Stimulated activated effector memory CD8-positive, alpha-beta T cell treated with anti-CD3 and anti-CD28 coated beads, Interleukin-12 subunit alpha, Interleukin-12 subunit beta, amount 100 ng/mL, for 72 hours (primary cell): ENCODE data around the gene PSMB3.

ENCODE experiments used
- ATAC-seq: fragments of 150-1000 bp; cut with Tn5 transposase; 2 replicates; pipeline ENCODE4 v1.10.0; 2021
- DNase-seq, 2 donors: peaks; one replicate each; pipeline ENCODE4 v3.0.0; 2021 to 2022; ENCODE audit warnings: low spot score in 2 of 2
- H3K27ac Mint-ChIP-seq: one replicate; pipeline ENCODE4 v1.8.0; 2022; ENCODE audit warnings: mild to moderate bottlenecking, mixed read lengths
- H3K36me3 Mint-ChIP-seq: one replicate; pipeline ENCODE4 v1.8.0; 2022; ENCODE audit warnings: mild to moderate bottlenecking, mixed read lengths
- H3K4me1 Mint-ChIP-seq: one replicate; pipeline ENCODE4 v1.8.0; 2022; ENCODE audit warnings: mixed read lengths
- H3K4me3 Mint-ChIP-seq: one replicate; pipeline ENCODE4 v1.8.0; 2022; ENCODE audit warnings: mild to moderate bottlenecking, mixed read lengths
- H3K9me3 Mint-ChIP-seq: one replicate; pipeline ENCODE4 v1.8.0; 2022; ENCODE audit warnings: mixed read lengths

Gene PSMB3

GRCh38 chr17:38752308-38753070 is at the start of gene PSMB3:
Gene PSMB3 (plus strand): TSS chr17:38752741. CDS start chr17:38752827, 86 bp downstream.
- Mint-ChIP-seq H3K4me3 (peak within 1 kb of the TSS; percentile 85), H3K27ac (peak within 1 kb of the TSS; percentile 96), H3K36me3 (peaks cover 68% of the 10 kb centered on the region), H3K4me1 (peaks cover 59% of the 10 kb centered on the region), H3K9me3 (no peaks in the 10 kb centered on the region)
- ATAC-seq = peak; percentile 95
- DNase-seq = peak; percentile 79 to 97

- Mint-ChIP-seq H3K9me3 (no peaks in the 10 kb centered on the region), H3K36me3 (peaks cover 72% of the 10 kb centered on the region), H3K4me3 (peak overlapping the region; percentile 99), H3K4me1 (peaks cover 47% of the 10 kb centered on the region), H3K27ac (peak overlapping the region; percentile 100)
- ATAC-seq = no peak
- peak in 1 of 2 donors; percentile 17 for DNase-seq
Observed at GRCh38 chr17:38702916-38703741, 49.4 kb upstream of the PSMB3 start.

GRCh38 chr17:38703742-38704605 is 48.6 kb upstream of the PSMB3 start:
- Mint-ChIP-seq H3K36me3 (peaks cover 80% of the 10 kb centered on the region), H3K9me3 (no peaks in the 10 kb centered on the region), H3K27ac (peak overlapping the region; percentile 100), H3K4me1 (peaks cover 53% of the 10 kb centered on the region), H3K4me3 (peak overlapping the region; percentile 99)
- ATAC-seq (peak; percentile 6), DNase-seq (peak; percentile 55 to 87)

GRCh38 chr17:38704606-38705522 is 47.7 kb upstream of the PSMB3 start, which contains the start of gene MLLT6:
Gene MLLT6 (plus strand): TSS chr17:38705273. CDS start chr17:38705633, 360 bp downstream.
- DNase-seq (peak; percentile 52 to 76), ATAC-seq (peak; percentile 3)
- peak within 1 kb of the TSS; percentile 100 for H3K27ac Mint-ChIP-seq
- H3K4me1 Mint-ChIP-seq = peaks cover 53% of the 10 kb centered on the region
- H3K4me3 Mint-ChIP-seq = peak within 1 kb of the TSS; percentile 99
- H3K36me3 Mint-ChIP-seq = peaks cover 89% of the 10 kb centered on the region
- no peaks in the 10 kb centered on the region for H3K9me3 Mint-ChIP-seq

GRCh38 chr17:38705523-38705802 is 47.1 kb upstream of the PSMB3 start:
- Mint-ChIP-seq H3K4me3 (peak overlapping the region; percentile 99), H3K4me1 (peaks cover 53% of the 10 kb centered on the region), H3K36me3 (peaks cover 93% of the 10 kb centered on the region), H3K9me3 (no peaks in the 10 kb centered on the region), H3K27ac (peak overlapping the region; percentile 100)
- no peak for ATAC-seq
- peak in 1 of 2 donors; percentile 32 for DNase-seq

- Mint-ChIP-seq H3K4me1 (peaks cover 55% of the 10 kb centered on the region), H3K27ac (peak overlapping the region; percentile 100), H3K9me3 (no peaks in the 10 kb centered on the region), H3K4me3 (peak overlapping the region; percentile 99), H3K36me3 (peaks cover 93% of the 10 kb centered on the region)
- DNase-seq (peak in 1 of 2 donors; percentile 71), ATAC-seq (no peak)
Observed at GRCh38 chr17:38705803-38706504, 46.6 kb upstream of the PSMB3 start.

GRCh38 chr17:38706505-38707216 is 45.9 kb upstream of the PSMB3 start:
- no peak for ATAC-seq
- no peaks in the 10 kb centered on the region for H3K9me3 Mint-ChIP-seq
- peaks cover 55% of the 10 kb centered on the region for H3K4me1 Mint-ChIP-seq
- H3K27ac Mint-ChIP-seq = peak overlapping the region; percentile 100
- peak overlapping the region; percentile 99 for H3K4me3 Mint-ChIP-seq
- peaks cover 93% of the 10 kb centered on the region for H3K36me3 Mint-ChIP-seq
- DNase-seq = peak in 1 of 2 donors; percentile 62

GRCh38 chr17:38707678-38708351 is 44.7 kb upstream of the PSMB3 start:
- Mint-ChIP-seq H3K4me3 (peak overlapping the region; percentile 99), H3K4me1 (peaks cover 64% of the 10 kb centered on the region), H3K27ac (peak overlapping the region; percentile 100), H3K9me3 (no peaks in the 10 kb centered on the region), H3K36me3 (peaks cover 93% of the 10 kb centered on the region)
- no peak for ATAC-seq
- no peak for DNase-seq

- Mint-ChIP-seq H3K4me3 (peak overlapping the region; percentile 39), H3K27ac (peak overlapping the region; percentile 100), H3K9me3 (no peaks in the 10 kb centered on the region), H3K4me1 (peaks cover 68% of the 10 kb centered on the region), H3K36me3 (peaks cover 93% of the 10 kb centered on the region)
- ATAC-seq (no peak), DNase-seq (no peak)
Observed at GRCh38 chr17:38709104-38709820, 43.3 kb upstream of the PSMB3 start.

GRCh38 chr17:38709864-38710603 is 42.5 kb upstream of the PSMB3 start:
- DNase-seq (no peak), ATAC-seq (no peak)
- H3K4me3 Mint-ChIP-seq = peak overlapping the region; percentile 39
- no peaks in the 10 kb centered on the region for H3K9me3 Mint-ChIP-seq
- peaks cover 76% of the 10 kb centered on the region for H3K4me1 Mint-ChIP-seq
- H3K27ac Mint-ChIP-seq = peak overlapping the region; percentile 100
- H3K36me3 Mint-ChIP-seq = peaks cover 94% of the 10 kb centered on the region

- ATAC-seq = no peak
- Mint-ChIP-seq H3K4me3 (peak overlapping the region; percentile 39), H3K9me3 (no peaks in the 10 kb centered on the region), H3K36me3 (peaks cover 100% of the 10 kb centered on the region), H3K27ac (peak overlapping the region; percentile 100), H3K4me1 (peaks cover 81% of the 10 kb centered on the region)
- no peak for DNase-seq
Observed at GRCh38 chr17:38710604-38710962, 42.0 kb upstream of the PSMB3 start.

GRCh38 chr17:38710985-38711384 is 41.6 kb upstream of the PSMB3 start:
- peak overlapping the region; percentile 100 for H3K27ac Mint-ChIP-seq
- ATAC-seq (no peak), DNase-seq (no peak)
- no peaks in the 10 kb centered on the region for H3K9me3 Mint-ChIP-seq
- H3K4me1 Mint-ChIP-seq = peaks cover 85% of the 10 kb centered on the region
- peaks cover 100% of the 10 kb centered on the region for H3K36me3 Mint-ChIP-seq
- H3K4me3 Mint-ChIP-seq = peak overlapping the region; percentile 39
